ENCODE measurements around the gene ZKSCAN3. TPM values are rescaled to one million over a fixed set of nuclear protein-coding genes. Genes with fewer than 3 reads are reported as not detected.

The ZKSCAN3 gene
- total RNA-seq, 2 experiments from 2014 or later = 4.6 to 5.0 TPM

DNA sequence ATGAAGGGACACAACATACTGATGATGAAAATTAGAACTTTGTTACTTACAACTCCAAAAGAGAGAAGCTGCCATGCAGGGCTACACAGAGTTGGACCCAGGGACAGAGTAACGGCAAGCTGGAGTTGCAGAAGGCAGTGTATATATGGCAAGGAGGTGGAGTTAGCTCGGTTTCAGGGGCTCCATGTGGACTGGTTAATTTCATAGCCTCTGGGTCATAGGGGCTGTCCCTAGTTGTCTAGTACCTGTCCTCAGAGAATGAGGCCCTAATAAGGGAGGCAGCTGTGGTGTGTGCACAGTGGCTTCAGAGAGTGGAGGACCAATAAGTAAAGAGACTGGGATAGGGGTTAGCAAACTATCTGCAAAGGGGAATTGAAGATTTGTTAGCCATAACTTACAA is 57.7 kb downstream of the ZKSCAN3 start:
- CTCF ChIA-PET = interaction anchor here (1.2 to 1.6 kb wide), 2 partner anchors 27 to 35 kb away, joined by 3 to 5 read pairs; partner anchors contain the start of gene ZSCAN23
- Mint-ChIP-seq H3K27me3 (ENCODE audit: low read depth) (peaks cover 16% of the 10 kb centered on the region), H3K27ac (no peak overlapping the region), H3K9me3 (ENCODE audit: insufficient read depth) (peaks cover 11% of the 10 kb centered on the region), H3K36me3 (ENCODE audit: low read depth) (peaks cover 18% of the 10 kb centered on the region), H3K4me3 (no peak overlapping the region), H3K4me1 (ENCODE audit: low read depth) (peaks cover 49% of the 10 kb centered on the region)
- POLR2A ChIA-PET = interaction anchor here (1.4 kb wide), 1 partner anchor 36 kb away, joined by 3 read pairs; the partner anchor contains the start of gene ZSCAN23
- DNase-seq (no peak), ATAC-seq (no peak)

DNA sequence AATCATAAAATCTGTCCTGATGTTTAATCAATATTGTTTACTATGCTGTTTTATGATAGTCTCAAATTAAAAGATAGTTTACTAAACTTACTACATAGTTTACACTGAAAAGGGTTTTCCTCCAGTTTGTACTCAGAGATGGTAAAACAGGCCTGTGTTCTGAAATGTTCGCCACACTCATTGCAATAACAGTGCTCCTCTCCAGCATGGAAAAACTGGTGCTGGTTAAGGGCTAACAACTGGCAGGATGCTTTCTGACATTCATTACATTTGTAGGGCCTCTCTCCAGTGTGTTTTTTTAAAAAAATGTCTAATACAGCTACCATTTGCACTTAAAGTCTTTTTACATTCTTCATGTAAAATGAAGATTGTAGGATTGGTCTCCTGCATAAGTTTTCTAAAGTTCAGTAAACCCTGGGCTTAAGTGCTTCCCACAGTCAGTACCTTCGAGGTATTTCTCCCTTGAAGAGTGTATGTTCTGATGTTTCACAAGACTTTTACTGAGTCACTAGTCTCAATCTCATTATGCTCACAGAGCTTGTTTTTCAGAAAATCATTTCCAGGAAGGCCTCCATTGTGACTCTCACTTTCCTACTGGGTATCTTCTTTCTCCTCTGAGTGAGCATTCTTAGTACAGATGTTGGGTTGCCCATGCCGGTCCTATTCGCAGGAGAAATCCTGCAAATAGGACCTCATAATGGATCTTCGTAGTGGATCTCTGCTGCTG is 58.5 kb downstream of the ZKSCAN3 start:
- ATAC-seq (peak; percentile 67), DNase-seq (no peak)
- no peak overlapping the region for H3K4me3 Mint-ChIP-seq
- peaks cover 11% of the 10 kb centered on the region for H3K9me3 Mint-ChIP-seq (ENCODE audit: insufficient read depth)
- H3K27me3 Mint-ChIP-seq (ENCODE audit: low read depth) = peaks cover 14% of the 10 kb centered on the region
- H3K36me3 Mint-ChIP-seq (ENCODE audit: low read depth) = peaks cover 18% of the 10 kb centered on the region
- peaks cover 41% of the 10 kb centered on the region for H3K4me1 Mint-ChIP-seq (ENCODE audit: low read depth)
- POLR2A ChIA-PET = interaction anchor here (1.4 kb wide), 1 partner anchor 35 kb away, joined by 3 read pairs; the partner anchor contains the start of gene ZSCAN23
- peak overlapping the region; percentile 65 for H3K27ac Mint-ChIP-seq
- CTCF ChIA-PET = interaction anchor here (1.2 to 1.6 kb wide), 2 partner anchors 26 to 35 kb away, joined by 3 to 5 read pairs; partner anchors contain the start of gene ZSCAN23

DNA sequence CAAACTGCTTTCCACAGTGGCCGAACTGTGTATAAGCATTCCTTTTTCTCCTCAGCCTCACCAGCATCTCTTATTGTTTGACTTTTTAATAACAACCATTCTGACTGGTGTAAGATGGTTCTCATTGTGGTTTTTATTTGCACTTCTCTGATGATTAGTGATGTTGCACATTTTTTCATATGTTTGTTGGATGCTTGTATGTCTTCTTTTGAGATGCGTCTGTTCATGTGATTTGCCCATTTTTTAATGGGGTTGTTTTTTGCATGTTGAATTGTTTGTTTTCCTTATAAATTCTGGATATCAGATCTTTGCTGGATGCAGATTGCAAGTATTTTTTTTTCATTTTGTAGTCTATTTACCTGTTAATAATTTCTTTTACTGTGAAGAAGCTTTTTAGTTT is 61.0 kb downstream of the ZKSCAN3 start:
- DNase-seq = no peak
- Mint-ChIP-seq H3K4me1 (ENCODE audit: low read depth) (peaks cover 36% of the 10 kb centered on the region), H3K4me3 (no peak overlapping the region), H3K27me3 (ENCODE audit: low read depth) (peaks cover 14% of the 10 kb centered on the region), H3K36me3 (ENCODE audit: low read depth) (peaks cover 13% of the 10 kb centered on the region), H3K9me3 (ENCODE audit: insufficient read depth) (peaks cover 11% of the 10 kb centered on the region), H3K27ac (no peak overlapping the region)
- CTCF ChIA-PET = interaction anchor here (0.9 kb wide), 1 partner anchor 15 kb away, joined by 3 read pairs; no protein-coding TSS in a partner anchor
- no peak for ATAC-seq
- POLR2A ChIA-PET = no interaction called here

DNA sequence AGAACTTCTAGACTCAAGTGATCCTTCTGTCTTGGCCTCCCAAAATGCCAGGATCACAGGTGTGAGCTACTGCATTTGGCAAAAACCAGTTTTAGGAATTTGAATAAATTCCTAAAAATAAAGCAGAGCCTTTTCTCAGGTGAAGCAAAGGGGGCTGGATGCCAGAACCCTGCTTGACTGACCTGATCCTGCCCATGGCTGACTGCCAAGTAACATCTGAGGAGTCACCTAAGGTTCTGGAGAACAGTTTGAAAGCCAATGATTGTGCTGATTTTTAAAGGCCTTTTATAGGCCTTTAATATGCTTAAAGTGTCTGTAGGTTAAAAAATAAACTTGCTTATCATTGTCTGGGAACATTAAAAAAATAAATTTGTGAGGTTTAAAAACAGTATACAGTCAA is 63.9 kb downstream of the ZKSCAN3 start:
- ATAC-seq (no peak), DNase-seq (no peak)
- CTCF ChIA-PET = interaction anchor here (1.3 kb wide), 1 partner anchor 51 kb away, joined by 4 read pairs; no protein-coding TSS in a partner anchor
- POLR2A ChIA-PET = no interaction called here
- Mint-ChIP-seq H3K27me3 (ENCODE audit: low read depth) (peaks cover 14% of the 10 kb centered on the region), H3K4me1 (ENCODE audit: low read depth) (peaks cover 7% of the 10 kb centered on the region), H3K36me3 (ENCODE audit: low read depth) (peaks cover 11% of the 10 kb centered on the region), H3K9me3 (ENCODE audit: insufficient read depth) (peaks cover 11% of the 10 kb centered on the region), H3K27ac (no peak overlapping the region), H3K4me3 (no peak overlapping the region)

Other genes starting within 250 kb of the ZKSCAN3 start
- 1 to 10 TPM; 2.9 to 4.5 TPM for gene ZSCAN16, start 225.3 kb upstream of the ZKSCAN3 start, total RNA-seq
- 10 to 100 TPM; 17.6 to 18.7 TPM for gene ZKSCAN8, start 208.1 kb upstream of the ZKSCAN3 start, total RNA-seq
- gene ZSCAN9, start 124.7 kb upstream of the ZKSCAN3 start, total RNA-seq = 1 to 10 TPM; 4.1 to 4.5 TPM
- 1 to 10 TPM; 6.9 to 7.7 TPM for gene ZKSCAN4, start 97.7 kb upstream of the ZKSCAN3 start, total RNA-seq
- gene NKAPL, start 90.7 kb upstream of the ZKSCAN3 start, total RNA-seq = not detected
- 1 to 10 TPM; 6.7 to 9.7 TPM for gene ZSCAN26, start 82.8 kb upstream of the ZKSCAN3 start, total RNA-seq
- gene PGBD1, start 68.4 kb upstream of the ZKSCAN3 start, total RNA-seq = 1 to 10 TPM; 3.6 to 4.0 TPM
- under 1 TPM; 0.68 to 0.78 TPM for gene ZSCAN31, start 13.8 kb upstream of the ZKSCAN3 start, total RNA-seq
- 10 to 100 TPM; 10.8 to 11.4 TPM for gene ZSCAN12, start 49.8 kb downstream of the ZKSCAN3 start, total RNA-seq
- under 1 TPM; 0.79 to 0.83 TPM for gene ZSCAN23, start 93.5 kb downstream of the ZKSCAN3 start, total RNA-seq
- gene GPX6, start 165.8 kb downstream of the ZKSCAN3 start, total RNA-seq = not detected
- not detected for gene GPX5, start 175.9 kb downstream of the ZKSCAN3 start, total RNA-seq